Measurements from ENCODE around the gene CDR2. TPM values are rescaled to one million over a fixed set of nuclear protein-coding genes. Genes with fewer than 3 reads are reported as not detected.

CDR2 gene
- total RNA-seq, 1 experiment from 2014 or later: 35.7 TPM

DNA sequence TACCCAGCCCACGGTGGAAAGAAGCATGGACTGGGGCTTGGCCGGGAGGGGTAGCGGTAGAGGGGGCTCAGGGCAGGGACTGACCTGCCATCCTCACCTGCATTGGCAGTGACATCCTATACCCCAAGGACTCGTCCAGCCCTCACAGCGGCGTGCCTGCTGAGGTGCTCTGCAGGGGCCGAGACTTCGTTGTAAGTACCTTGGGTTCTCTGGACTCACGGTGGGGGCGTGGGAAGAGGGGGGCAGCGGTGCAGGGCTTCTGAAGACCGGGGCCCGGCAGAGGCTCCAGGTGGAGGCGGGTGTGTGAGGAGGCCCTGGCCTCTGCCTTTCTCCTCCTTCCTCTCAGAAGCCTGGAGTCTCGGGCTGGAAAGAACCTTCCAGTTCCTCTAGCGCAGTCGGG, 51.7 kb downstream of the CDR2 start:
- BruUV-seq (replicated peaks): no TSS peak
- Histone ChIP-seq H3K27me3 (ENCODE audit: control insufficient read depth, insufficient read depth, low read length) (no peaks in the 10 kb centered on the region), H3K27ac (ENCODE audit: low read length) (no peak overlapping the region), H3K36me3 (ENCODE audit: control insufficient read depth, insufficient read depth, low read length) (no peaks in the 10 kb centered on the region; the same call in none of the 2 replicates), H3K9me3 (ENCODE audit: control insufficient read depth, insufficient read depth, low read depth, low read length) (no peaks in the 10 kb centered on the region), H3K4me3 (ENCODE audit: low read depth in 2 of 2, low read length in 2 of 2) (no peak overlapping the region), H3K4me1 (ENCODE audit: control insufficient read depth, insufficient read depth, low read length) (no peaks in the 10 kb centered on the region)
- TF ChIP-seq SIN3A (IDR thresholded peaks at IDR 0.05; ENCODE audit: borderline replicate concordance, insufficient read depth, low read depth, low read length): no peak
- TF ChIP-seq, protein P1, sequence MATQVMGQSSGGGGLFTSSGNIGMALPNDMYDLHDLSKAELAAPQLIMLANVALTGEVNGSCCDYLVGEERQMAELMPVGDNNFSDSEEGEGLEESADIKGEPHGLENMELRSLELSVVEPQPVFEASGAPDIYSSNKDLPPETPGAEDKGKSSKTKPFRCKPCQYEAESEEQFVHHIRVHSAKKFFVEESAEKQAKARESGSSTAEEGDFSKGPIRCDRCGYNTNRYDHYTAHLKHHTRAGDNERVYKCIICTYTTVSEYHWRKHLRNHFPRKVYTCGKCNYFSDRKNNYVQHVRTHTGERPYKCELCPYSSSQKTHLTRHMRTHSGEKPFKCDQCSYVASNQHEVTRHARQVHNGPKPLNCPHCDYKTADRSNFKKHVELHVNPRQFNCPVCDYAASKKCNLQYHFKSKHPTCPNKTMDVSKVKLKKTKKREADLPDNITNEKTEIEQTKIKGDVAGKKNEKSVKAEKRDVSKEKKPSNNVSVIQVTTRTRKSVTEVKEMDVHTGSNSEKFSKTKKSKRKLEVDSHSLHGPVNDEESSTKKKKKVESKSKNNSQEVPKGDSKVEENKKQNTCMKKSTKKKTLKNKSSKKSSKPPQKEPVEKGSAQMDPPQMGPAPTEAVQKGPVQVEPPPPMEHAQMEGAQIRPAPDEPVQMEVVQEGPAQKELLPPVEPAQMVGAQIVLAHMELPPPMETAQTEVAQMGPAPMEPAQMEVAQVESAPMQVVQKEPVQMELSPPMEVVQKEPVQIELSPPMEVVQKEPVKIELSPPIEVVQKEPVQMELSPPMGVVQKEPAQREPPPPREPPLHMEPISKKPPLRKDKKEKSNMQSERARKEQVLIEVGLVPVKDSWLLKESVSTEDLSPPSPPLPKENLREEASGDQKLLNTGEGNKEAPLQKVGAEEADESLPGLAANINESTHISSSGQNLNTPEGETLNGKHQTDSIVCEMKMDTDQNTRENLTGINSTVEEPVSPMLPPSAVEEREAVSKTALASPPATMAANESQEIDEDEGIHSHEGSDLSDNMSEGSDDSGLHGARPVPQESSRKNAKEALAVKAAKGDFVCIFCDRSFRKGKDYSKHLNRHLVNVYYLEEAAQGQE (IDR thresholded peaks at IDR 0.05; ENCODE audit: insufficient read depth in 1 of 2, low read depth in 2 of 2, low read length in 1 of 2): no peak
- TF ChIP-seq CTCF (IDR thresholded peaks at IDR 0.05): no peak
- in situ Hi-C loops (cut with HindIII; ENCODE audit: low pct_unique_long_range_greater_than_20kb, low sequenced_read_pairs): no loop called here
- no peak for DNase-seq (ENCODE audit: low read depth, low spot score)
- intact Hi-C loops (cut with micrococcal nuclease; ENCODE audit: unreplicated experiment): no loop called here
- ChIA-PET POLR2A (no interaction called here), CTCF (no interaction called here)
- ATAC-seq: no peak

DNA sequence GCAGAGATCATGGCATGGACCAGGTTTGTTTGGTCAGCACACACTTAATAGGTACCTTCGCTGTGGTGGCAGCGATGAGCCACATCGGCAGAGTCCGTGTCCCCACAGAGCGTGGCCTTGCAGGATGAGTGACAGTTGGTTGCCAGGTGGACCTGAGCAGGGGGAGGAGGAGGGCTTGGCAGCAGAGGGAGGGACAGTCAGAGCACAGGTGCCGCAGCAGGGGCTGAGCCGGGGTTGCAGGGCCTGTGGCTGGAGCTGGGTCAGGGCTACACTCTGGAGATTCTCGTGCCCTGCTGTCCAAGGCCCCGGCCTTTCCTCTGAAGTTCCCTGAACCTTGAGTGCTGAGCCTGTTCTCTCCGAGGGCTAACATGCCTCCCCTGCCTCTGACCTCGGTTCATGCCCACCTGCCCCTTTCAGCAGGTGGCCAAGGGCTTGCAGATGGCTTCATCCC, 52.4 kb downstream of the CDR2 start:
- DNase-seq (ENCODE audit: low read depth, low spot score) (no peak), ATAC-seq (no peak)
- no TSS peak for BruUV-seq (replicated peaks)
- ChIA-PET POLR2A (no interaction called here), CTCF (interaction anchor here (2.1 kb wide), 1 partner anchor 21 kb away, joined by 9 read pairs; no protein-coding TSS in a partner anchor)
- in situ Hi-C loops (cut with HindIII; ENCODE audit: low pct_unique_long_range_greater_than_20kb, low sequenced_read_pairs): no loop called here
- no peak overlapping the region for H3K4me3 ChIP-seq (ENCODE audit: low read depth in 2 of 2, low read length in 2 of 2)
- intact Hi-C loops (cut with micrococcal nuclease; ENCODE audit: unreplicated experiment): no loop called here
- H3K27ac ChIP-seq (ENCODE audit: low read length): no peak overlapping the region
- no peaks in the 10 kb centered on the region for H3K9me3 ChIP-seq (ENCODE audit: control insufficient read depth, insufficient read depth, low read depth, low read length)
- H3K36me3 ChIP-seq (ENCODE audit: control insufficient read depth, insufficient read depth, low read length): no peaks in the 10 kb centered on the region; the same call in none of the 2 replicates
- no peaks in the 10 kb centered on the region for H3K27me3 ChIP-seq (ENCODE audit: control insufficient read depth, insufficient read depth, low read length)
- TF ChIP-seq POLR2AphosphoS5 (IDR thresholded peaks at IDR 0.05; ENCODE audit: low read depth, low read length): no peak
- TF ChIP-seq CTCF (IDR thresholded peaks at IDR 0.05): no peak
- no peak for TF ChIP-seq SIN3A (IDR thresholded peaks at IDR 0.05; ENCODE audit: borderline replicate concordance, insufficient read depth, low read depth, low read length)
- TF ChIP-seq, protein P1 (IDR thresholded peaks at IDR 0.05; ENCODE audit: insufficient read depth in 1 of 2, low read depth in 2 of 2, low read length in 1 of 2): no peak
- TF ChIP-seq TCF7L2 (IDR thresholded peaks at IDR 0.05; ENCODE audit: low read depth, low read length): no peak
- H3K4me1 ChIP-seq (ENCODE audit: control insufficient read depth, insufficient read depth, low read length): no peaks in the 10 kb centered on the region

Data from Panc1 (cell line).